GM19397 (cell line): ENCODE results near the gene MLC1.

Experiments used
- ATAC-seq: cut with Tn5 transposase; IDR thresholded peaks from one replicate; pipeline ENCODE4 v1.9.1; 2021; ENCODE audit warnings: mild to moderate bottlenecking, moderate library complexity; ENCODE audit not compliant: unreplicated experiment

Gene MLC1

DNA sequence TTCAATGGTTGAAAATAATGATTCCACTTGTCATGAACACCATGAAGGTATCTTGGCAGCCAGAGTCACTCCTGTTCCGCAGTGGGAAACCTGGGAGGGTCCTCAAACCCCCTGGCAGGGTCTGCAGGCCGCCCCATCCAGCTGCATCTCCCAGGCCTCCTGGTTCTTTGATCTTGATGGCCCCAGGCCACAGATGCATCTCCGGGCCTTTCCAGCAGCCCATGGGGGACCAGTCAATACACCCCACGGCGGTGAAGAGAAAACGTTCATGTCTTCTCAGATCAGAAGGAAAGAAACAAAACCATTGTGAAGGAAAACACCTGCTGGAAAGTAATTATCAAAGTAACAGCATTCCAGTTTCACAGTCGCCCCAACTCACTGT, 25.4 kb downstream of the MLC1 start:
- ATAC-seq, result no peak

- ATAC-seq, result no peak
Measured at GRCh38 chr22:50058906-50059880, 26.0 kb downstream of the MLC1 start.

DNA sequence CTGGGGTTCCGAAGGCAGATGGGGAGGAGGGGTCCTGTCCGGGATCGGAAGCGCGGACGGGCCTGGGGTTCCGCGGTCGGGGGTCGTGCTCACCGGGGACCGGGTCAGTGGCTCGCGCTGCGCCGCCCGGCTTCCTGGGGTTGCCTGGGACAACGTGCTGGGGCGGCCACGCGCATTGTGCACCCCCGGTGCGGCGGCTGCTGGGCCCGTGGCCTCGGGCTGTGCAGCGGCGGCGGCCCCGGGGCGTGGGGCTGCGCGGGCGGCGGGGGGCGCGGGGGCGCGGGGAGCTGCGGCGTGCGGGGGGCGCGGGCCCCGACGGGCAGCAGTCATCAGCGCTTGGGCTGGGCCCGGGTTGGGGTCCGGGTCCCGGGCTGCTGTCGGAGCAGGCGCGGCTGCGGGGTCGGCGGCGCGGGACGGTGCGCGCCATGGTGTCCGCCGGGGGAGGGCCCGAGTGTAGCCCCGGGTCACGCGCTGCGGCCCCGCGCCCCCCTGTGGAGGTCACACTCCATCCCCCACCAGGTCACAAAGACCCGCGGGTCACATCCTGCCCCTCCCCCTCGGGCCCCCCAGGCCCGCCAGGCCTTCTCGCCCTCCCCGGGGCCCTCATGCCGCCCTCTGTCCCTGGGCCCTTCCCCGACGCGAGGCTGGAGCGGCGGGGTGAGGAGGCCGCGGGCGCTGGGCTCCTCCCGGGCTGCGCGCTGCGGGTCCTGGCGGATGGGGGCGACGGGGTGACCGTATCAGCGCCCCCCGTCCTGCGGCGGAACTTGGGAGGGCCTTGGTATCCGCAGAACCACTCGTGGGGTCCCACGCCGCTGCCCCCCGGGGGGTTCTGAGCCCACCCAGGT, 26.9 kb downstream of the MLC1 start, which contains the start of gene TTLL8:
Gene TTLL8 (minus strand): TSS at position 238 of the 845 bp plus-strand sequence.
- no peak for ATAC-seq

DNA sequence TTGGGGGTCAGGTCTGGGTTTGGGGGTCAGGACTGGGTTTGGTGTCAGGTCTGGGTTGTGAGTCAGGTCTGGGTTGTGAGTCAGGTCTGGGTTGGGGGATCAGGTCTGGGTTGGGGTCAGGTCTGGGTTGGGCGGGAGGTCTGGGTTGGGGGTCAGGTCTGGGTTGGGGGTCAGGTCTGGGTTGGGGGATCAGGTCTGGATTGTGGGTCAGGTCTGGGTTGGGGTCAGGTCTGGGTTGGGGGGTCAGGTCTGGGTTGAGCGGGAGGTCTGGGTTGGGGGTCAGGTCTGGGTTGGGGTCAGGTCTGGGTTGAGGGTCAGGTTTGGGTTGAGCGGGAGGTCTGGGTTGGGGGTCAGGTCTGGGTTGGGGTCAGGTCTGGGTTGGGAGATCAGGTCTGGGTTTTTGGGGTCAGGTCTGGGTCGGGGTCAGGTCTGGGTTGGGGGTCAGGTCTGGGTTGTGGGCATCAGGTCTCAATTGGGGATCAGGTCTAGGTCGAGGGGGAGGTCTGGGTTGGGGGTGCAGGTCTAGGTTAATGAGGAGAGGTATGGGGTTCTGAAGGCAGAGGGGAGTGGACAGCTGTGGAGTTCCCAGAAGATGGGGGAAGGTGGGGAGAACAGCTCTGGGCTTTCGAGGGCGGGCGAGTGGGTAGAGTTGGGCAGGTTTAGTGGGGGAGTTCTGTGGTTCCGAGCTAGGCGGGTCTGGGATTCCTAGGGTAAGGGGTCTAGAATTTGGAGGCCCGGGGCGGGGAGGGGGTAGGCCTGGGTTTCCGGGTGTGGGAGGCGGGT, 27.8 kb downstream of the MLC1 start:
- no peak for ATAC-seq

DNA sequence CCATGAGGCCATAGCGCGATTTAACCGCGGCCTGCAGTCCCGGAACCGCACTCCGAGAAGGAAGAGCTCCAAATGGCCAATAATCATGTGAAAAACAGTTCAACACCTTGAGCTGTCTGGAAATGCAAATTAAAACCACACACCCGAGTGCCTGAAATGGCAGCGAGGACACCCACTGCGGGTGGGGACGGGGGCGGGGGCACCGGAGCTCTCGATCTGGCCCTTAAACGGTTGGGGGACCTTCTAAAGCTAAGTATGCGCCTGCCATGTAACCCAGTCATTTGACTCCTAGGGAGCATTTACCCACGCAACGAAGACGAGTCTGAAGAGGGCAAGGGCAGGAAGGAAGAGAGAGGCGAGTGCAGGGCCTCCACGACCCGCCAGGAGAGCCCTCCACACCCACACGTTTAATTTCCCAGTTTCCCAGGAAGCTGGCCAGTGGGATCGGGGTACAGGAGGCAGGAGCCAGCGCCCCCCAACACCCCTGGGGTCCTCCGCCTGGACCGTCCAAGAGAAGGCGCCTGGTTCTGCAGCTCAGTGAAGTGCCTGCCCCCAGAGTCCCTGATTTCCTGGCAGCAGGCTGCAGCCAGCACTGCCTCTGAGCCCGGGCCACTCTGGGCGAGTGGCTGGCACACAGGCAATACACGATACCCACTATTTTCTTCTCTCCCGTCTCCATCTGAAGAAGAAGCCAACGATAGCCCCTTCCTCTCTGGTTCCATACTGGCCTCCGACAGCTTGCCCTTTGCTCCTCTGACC, 28.8 kb downstream of the MLC1 start:
- ATAC-seq, result no peak

GRCh38 chr22:50053861-50054260, 31.4 kb downstream of the MLC1 start:
- no peak for ATAC-seq

GRCh38 chr22:50051930-50052329, 33.3 kb downstream of the MLC1 start:
- ATAC-seq, result no peak

GRCh38 chr22:50049299-50050195, 35.7 kb downstream of the MLC1 start:
- ATAC-seq, result no peak

GRCh38 chr22:50048836-50049235, 36.4 kb downstream of the MLC1 start:
- no peak for ATAC-seq

- no peak for ATAC-seq
Measured at GRCh38 chr22:50048061-50048765, 37.0 kb downstream of the MLC1 start.

GRCh38 chr22:50047346-50047745, 37.9 kb downstream of the MLC1 start:
- no peak for ATAC-seq

GRCh38 chr22:50046481-50047245, 38.6 kb downstream of the MLC1 start:
- ATAC-seq, result no peak

DNA sequence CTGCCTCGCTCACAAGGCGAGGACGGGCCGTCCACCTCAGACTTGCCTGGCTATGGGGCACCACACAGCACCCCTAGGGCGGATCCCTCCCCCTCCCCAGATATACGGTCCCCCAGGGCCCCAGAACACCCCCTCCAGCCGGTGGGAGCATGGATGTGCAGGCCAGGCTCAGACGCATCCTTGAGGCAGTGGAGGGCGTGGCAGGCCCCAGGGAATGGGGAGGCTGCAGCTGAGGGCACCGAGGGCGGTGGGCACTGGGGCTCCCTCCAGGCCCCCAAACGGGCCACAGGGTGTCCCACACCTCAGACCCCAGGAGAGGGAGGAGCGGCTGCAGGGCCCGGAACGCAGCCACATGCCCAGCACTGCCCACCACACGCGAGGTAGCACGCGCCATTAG, 39.2 kb downstream of the MLC1 start:
- no peak for ATAC-seq

DNA sequence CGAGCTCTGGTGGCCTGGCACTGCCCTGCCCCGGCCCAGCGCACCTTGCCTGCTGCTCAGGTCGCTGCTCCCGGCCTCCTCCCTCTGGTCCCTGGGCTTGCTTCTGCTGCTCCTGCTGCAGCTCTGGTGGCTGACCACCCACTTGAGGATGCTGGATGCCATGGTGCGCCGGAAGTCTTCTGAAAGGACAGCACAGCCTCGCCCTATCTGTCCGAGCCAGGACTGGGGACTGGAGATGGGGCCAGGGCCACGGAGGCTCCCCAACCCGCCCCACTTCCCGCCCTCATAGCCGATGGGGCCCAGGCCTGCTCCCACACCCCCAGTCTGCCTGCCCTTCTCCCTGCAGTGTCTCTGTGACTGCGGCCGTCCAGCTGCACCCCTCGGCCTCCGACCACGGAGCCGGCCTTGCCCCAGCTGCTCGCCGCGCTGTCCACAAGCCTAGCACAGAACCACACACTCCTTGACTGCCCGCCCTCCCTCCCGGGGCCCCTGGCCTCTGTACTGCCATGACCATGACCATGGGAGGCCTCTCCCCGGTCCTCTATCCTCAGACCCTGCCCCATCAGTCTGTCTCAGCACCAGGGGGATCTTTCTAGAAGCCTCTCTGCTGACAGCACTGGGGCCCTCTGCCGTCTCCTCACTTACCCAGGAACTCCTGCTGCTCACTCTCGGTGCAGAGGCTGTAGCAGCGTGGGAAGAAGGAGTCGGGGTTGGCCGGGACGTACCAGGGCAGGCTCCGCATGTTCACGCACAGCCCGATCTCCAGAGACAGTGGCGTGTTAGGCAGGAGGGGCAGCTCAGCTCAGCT, 39.8 kb downstream of the MLC1 start:
- no peak for ATAC-seq

GRCh38 chr22:50044485-50045118, 40.6 kb downstream of the MLC1 start:
- no peak for ATAC-seq

GRCh38 chr22:50041361-50042065, 43.7 kb downstream of the MLC1 start:
- no peak for ATAC-seq
